G401 (cell line): ENCODE data around the gene ZFP42. TPM values are rescaled to one million over a fixed set of nuclear protein-coding genes. Genes with fewer than 3 reads are reported as not detected.

ENCODE experiments used
- total RNA-seq: library from RNA; depleted of rRNA; stranded (reverse); fragments of >200 nt; shearing (Covaris generic); gene quantifications from 2 replicates; pipeline ENCODE4 v1.2.3, GENCODE V29; 2014; rRNA removed

ZFP42 gene
- total RNA-seq, 1 experiment from 2014 or later: not detected

Other genes starting within 250 kb of the ZFP42 start
- gene TRIML2, start 113.8 kb downstream of the ZFP42 start, total RNA-seq: not detected in 2 replicates
- not detected in 2 replicates for gene TRIML1, start 143.7 kb downstream of the ZFP42 start, total RNA-seq